Colonic mucosa (tissue), 4 donors: ENCODE results near the gene KCNJ5. TPM values are rescaled to one million over a fixed set of nuclear protein-coding genes. Genes with fewer than 3 reads are reported as not detected.

Experiments
- DNase-seq: peaks from one replicate; pipeline ENCODE4 v3.0.0-alpha.2; 2020
- H3K27ac ChIP-seq: fragments of 200-600 bp; one replicate; pipeline ENCODE4 v1.8.0; 2021
- H3K27me3 ChIP-seq: fragments of 200-600 bp; one replicate; pipeline ENCODE4 v1.8.0; 2021
- H3K36me3 ChIP-seq: fragments of 200-600 bp; one replicate; pipeline ENCODE4 v1.8.0; 2021
- H3K4me1 ChIP-seq: fragments of 200-600 bp; one replicate; pipeline ENCODE4 v1.8.0; 2021; ENCODE audit warnings: mild to moderate bottlenecking
- H3K4me3 ChIP-seq: fragments of 200-600 bp; one replicate; pipeline ENCODE4 v1.8.0; 2021
- H3K9ac ChIP-seq, 2 donors: one replicate each; pipeline ENCODE4 v1.7.0; 2013; ENCODE audit warnings: control low read depth in 2 of 2, low read depth in 2 of 2, low read length in 2 of 2
- H3K9me3 ChIP-seq: fragments of 200-600 bp; one replicate; pipeline ENCODE4 v1.8.0; 2021
- CTCF ChIP-seq: fragments of 200-600 bp; IDR thresholded peaks from one replicate; pipeline ENCODE4 v1.8.0; 2022; ENCODE audit warnings: antibody characterized with exemption, mild to moderate bottlenecking
- intact Hi-C: fragments of 100-400 bp; cut with DNase I; formaldehyde crosslinking; loops from one replicate; pipeline ENCODE4 v1.14.1; 2022
- total RNA-seq, 2 donors: library from RNA; stranded (reverse); fragmentation: NEBNext Ultra II Directional in 1 of 2; extraction: Animal tissue kit (Norgen Biotek cat#: 25700) in 1 of 2; gene quantifications; one replicate each; pipeline ENCODE4 v1.2.1, GENCODE V29; 2021
- donor health status: healthy.
- donor health status: DM: no; HTN: no; CAD: no.
- donor health status: DM: no; HTN: no; CAD: no.

KCNJ5 gene
- total RNA-seq, 2 donors from 2014 or later: 0.15 to 0.66 TPM

- Histone ChIP-seq H3K9ac (no peak overlapping the region), H3K4me1 (no peaks in the 10 kb centered on the region), H3K36me3 (no peaks in the 10 kb centered on the region), H3K27ac (no peak overlapping the region), H3K4me3 (no peak overlapping the region), H3K9me3 (no peaks in the 10 kb centered on the region), H3K27me3 (no peaks in the 10 kb centered on the region)
- intact Hi-C loops: no loop called here
- no peak for DNase-seq
- TF ChIP-seq CTCF: no peak
Observed at GRCh38 chr11:128921793-128922192, 30.6 kb downstream of the KCNJ5 start.

- no peaks in the 10 kb centered on the region for H3K9me3 ChIP-seq
- no peaks in the 10 kb centered on the region for H3K36me3 ChIP-seq
- H3K27me3 ChIP-seq: no peaks in the 10 kb centered on the region
- H3K27ac ChIP-seq: no peak overlapping the region
- intact Hi-C loops: no loop called here
- H3K9ac ChIP-seq: no peak overlapping the region
- no peak for TF ChIP-seq CTCF
- no peak overlapping the region for H3K4me3 ChIP-seq
- no peaks in the 10 kb centered on the region for H3K4me1 ChIP-seq
- DNase-seq: no peak
Observed at GRCh38 chr11:128924104-128924503, 32.9 kb downstream of the KCNJ5 start.

DNA sequence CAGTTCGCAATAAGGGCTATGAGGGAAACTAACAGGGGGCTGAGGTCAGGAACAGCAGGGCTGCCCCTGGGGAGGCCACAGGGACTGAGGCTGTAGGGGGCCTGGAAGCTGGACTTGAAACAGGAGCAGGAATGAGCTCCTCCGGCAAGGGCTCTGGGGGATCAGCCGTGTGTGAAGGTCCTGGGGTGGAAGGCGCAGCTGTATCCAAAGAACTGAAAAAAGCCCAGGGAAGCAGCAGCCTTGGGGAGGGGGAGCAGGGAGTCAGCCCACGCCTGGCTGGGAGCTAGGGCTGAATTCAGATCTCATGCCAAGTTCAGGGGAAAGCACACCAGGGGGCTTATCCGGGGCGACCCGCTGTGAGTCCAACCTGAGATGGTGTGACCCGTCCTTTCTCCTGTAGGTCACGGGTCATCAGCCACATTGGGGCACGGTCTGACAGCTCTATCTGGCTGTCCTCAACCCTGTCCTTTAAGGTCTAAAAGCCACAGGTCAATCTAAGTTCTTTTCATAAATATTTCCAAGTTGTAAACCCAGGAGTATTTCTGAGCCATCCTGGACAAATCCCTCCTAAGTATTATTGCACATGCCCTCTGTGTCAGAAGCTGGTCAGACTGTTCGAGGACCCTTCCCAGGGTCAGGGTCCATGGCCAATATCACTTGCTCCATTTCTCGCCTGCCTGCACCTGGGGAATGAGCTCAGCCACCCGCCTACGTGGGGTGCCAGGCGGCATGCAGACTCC lies 33.5 kb downstream of the KCNJ5 start:
- no peak overlapping the region for H3K4me3 ChIP-seq
- no peak overlapping the region for H3K9ac ChIP-seq
- DNase-seq: no peak
- H3K27ac ChIP-seq: no peak overlapping the region
- TF ChIP-seq CTCF: no peak
- H3K9me3 ChIP-seq: no peaks in the 10 kb centered on the region
- H3K36me3 ChIP-seq: no peaks in the 10 kb centered on the region
- no peaks in the 10 kb centered on the region for H3K27me3 ChIP-seq
- intact Hi-C loops: no loop called here
- H3K4me1 ChIP-seq: no peaks in the 10 kb centered on the region

DNA sequence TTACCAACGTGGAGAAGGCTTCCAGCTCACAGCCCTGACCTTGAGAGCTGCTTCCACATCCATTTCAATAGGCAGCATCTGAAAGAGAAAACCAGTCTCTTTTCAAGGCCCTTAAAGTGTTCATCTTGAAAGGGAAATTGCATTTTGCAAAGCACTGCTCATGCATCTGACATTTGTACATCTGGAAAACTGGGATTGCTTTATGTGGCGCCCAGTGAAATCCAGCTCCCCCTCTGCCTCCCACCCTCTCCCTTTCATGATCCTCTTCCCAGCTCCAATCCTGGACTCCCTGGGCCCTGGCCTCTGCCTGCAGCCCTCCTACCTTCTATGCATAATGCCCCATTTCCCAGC lies 34.1 kb downstream of the KCNJ5 start:
- TF ChIP-seq CTCF: no peak
- no peaks in the 10 kb centered on the region for H3K27me3 ChIP-seq

DNA sequence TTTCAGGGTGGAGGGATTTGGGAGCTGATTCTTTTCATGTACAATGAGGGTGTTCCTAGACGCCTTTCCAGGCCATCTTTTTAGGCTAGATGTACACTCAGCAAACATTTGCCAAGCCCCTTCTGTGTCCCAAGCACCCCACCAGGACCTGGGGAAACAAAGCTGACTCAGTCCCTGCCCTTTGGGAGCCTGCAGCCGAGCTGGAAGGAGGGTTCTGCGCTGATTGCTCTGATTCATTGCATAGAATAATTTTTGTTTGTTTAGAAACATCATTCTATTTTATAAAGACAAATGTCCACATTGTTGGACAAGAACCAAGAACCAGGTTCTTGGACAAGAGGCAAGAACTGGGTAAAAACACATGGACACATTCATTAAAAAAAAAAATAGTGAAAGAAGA lies 34.8 kb downstream of the KCNJ5 start:
- Histone ChIP-seq H3K4me3 (no peak overlapping the region), H3K27me3 (no peaks in the 10 kb centered on the region), H3K4me1 (no peaks in the 10 kb centered on the region), H3K9me3 (no peaks in the 10 kb centered on the region), H3K36me3 (no peaks in the 10 kb centered on the region), H3K27ac (no peak overlapping the region), H3K9ac (no peak overlapping the region)
- DNase-seq: no peak
- intact Hi-C loops: no loop called here
- no peak for TF ChIP-seq CTCF

More for the DNA sequence above, 34.1 kb downstream of the KCNJ5 start:
- no peak overlapping the region for H3K9ac ChIP-seq
- no peaks in the 10 kb centered on the region for H3K9me3 ChIP-seq
- no peaks in the 10 kb centered on the region for H3K4me1 ChIP-seq
- no peak for DNase-seq
- intact Hi-C loops: no loop called here
- H3K36me3 ChIP-seq: no peaks in the 10 kb centered on the region
- H3K27ac ChIP-seq: no peak overlapping the region
- H3K4me3 ChIP-seq: no peak overlapping the region
